RWPE2 (cell line): ENCODE results near the gene PROCA1.
"Not testable (repeated sequence)": the region's sequence is repeated elsewhere in the genome, so short reads cannot be mapped to it uniquely, and the experiment has no call there.

ENCODE experiments used
- ATAC-seq: fragments of 200-7000 bp; cut with Tn5 transposase; 3 replicates; pipeline ENCODE4 v1.9.1; 2021; ENCODE audit warnings: low read depth
- DNase-seq: peaks from one replicate; pipeline ENCODE4 v3.0.0-alpha.2; 2020; ENCODE audit warnings: low spot score
- H3K27ac ChIP-seq: fragments of 450-650 bp; 2 replicates; pipeline ENCODE4 v1.5.1; 2017; ENCODE audit warnings: mild to moderate bottlenecking; ENCODE audit not compliant: poor library complexity, severe bottlenecking
- H3K27me3 ChIP-seq: fragments of 250-450 bp; sonication (Bioruptor Pico); 2 replicates; pipeline ENCODE4 v1.5.1; 2021; ENCODE audit warnings: mild to moderate bottlenecking, moderate library complexity; ENCODE audit not compliant: insufficient read depth, poor library complexity, severe bottlenecking
- H3K36me3 ChIP-seq: fragments of 250-450 bp; sonication (Bioruptor Pico); 2 replicates; pipeline ENCODE4 v1.5.1; 2020; ENCODE audit warnings: low read depth, mild to moderate bottlenecking, moderate library complexity
- H3K4me1 ChIP-seq: fragments of 250-450 bp; sonication (Bioruptor Pico); 2 replicates; pipeline ENCODE4 v1.5.1; 2021; ENCODE audit warnings: mild to moderate bottlenecking, moderate library complexity; ENCODE audit not compliant: insufficient read depth, poor library complexity, severe bottlenecking
- H3K4me3 ChIP-seq: fragments of 250-450 bp; sonication (Bioruptor Pico); 2 replicates; pipeline ENCODE4 v1.5.1; 2021; ENCODE audit warnings: mild to moderate bottlenecking, moderate library complexity; ENCODE audit not compliant: severe bottlenecking
- H3K9me3 ChIP-seq: fragments of 250-450 bp; sonication (Bioruptor Pico); 2 replicates; pipeline ENCODE4 v1.5.1; 2021; ENCODE audit warnings: mild to moderate bottlenecking, moderate library complexity; ENCODE audit not compliant: severe bottlenecking
- TF ChIP-seq, protein P1 (sequence below): fragments of 450-650 bp; IDR thresholded peaks from one replicate; pipeline ENCODE4 v1.5.1; 2017; ENCODE audit warnings: mild to moderate bottlenecking, moderate library complexity; ENCODE audit not compliant: poor library complexity, severe bottlenecking

The PROCA1 gene

DNA sequence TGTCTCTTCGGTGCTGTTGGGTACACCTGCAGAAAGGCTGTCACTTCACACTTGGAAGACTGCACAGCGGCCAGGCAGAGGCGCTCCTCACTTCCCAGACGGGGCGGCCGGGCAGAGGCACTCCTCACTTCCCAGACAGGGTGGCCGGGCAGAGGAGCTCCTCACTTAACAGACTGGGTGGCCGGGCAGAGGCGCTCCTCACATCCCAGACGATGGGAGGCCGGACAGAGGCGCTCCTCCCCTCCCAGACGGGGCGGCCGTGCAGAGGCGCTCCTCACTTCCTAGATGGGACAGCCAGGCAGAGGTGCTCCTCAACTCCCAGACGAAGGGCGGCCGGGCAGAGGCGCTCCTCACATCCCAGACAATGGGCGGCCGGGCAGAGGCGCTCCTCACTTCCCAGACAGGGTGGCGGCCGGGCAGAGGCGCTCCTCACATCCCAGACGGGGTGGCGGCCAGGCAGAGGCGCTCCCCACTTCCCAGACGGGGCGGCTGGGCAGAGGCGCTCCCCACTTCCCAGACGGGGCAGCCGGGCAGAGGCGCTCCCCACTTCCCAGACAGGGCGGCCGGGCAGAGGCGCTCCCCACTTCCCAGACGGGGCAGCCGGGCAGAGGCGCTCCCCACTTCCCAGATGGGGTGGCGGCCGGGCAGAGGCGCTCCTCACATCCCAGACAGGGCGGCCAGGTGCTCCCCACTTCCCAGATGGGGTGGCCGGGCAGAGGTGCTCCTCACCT lies 52.8 kb downstream of the PROCA1 start:
- H3K36me3 ChIP-seq: peaks cover 31% of the 10 kb centered on the region
- not testable (repeated sequence) for DNase-seq, H3K9me3 ChIP-seq, H3K27ac ChIP-seq, H3K4me3 ChIP-seq, H3K27me3 ChIP-seq, H3K4me1 ChIP-seq, ATAC-seq

DNA sequence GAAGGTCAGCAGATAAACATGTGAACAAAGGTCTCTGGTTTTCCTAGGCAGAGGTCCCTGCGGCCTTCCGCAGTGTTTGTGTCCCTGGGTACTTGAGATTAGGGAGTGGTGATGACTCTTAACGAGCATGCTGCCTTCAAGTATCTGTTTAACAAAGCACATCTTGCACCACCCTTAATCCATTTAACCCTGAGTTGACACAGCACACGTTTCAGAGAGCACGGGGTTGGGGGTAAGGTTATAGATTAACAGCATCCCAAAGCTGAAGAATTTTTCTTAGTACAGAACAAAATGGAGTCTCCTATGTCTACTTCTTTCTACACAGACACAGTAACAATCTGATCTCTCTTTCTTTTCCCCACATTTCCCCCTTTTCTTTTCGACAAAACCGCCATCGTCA lies 53.3 kb downstream of the PROCA1 start:
- not testable (repeated sequence) for H3K27ac ChIP-seq, ATAC-seq, DNase-seq, H3K27me3 ChIP-seq, H3K4me1 ChIP-seq, H3K4me3 ChIP-seq, H3K9me3 ChIP-seq
- H3K36me3 ChIP-seq: peaks cover 27% of the 10 kb centered on the region

DNA sequence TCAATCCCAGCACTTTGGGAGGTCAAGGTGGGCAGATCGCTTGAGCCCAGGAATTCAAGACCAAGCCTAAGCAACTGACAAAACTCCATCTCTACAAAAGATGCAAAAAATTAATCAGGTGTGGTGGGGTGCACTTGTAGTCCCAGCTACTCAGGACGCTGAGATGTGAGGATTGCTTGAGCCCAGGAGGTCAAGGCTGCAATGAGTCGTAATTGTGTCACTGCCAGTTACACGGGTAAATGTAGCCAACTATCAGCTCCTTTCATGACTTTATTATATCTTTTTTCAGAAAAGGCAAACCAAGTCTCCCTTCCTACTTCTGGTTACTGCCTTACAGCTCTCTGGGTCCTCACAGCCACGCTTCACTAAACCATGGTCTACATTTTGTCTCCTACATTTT lies 53.9 kb downstream of the PROCA1 start:
- TF ChIP-seq, protein P1, sequence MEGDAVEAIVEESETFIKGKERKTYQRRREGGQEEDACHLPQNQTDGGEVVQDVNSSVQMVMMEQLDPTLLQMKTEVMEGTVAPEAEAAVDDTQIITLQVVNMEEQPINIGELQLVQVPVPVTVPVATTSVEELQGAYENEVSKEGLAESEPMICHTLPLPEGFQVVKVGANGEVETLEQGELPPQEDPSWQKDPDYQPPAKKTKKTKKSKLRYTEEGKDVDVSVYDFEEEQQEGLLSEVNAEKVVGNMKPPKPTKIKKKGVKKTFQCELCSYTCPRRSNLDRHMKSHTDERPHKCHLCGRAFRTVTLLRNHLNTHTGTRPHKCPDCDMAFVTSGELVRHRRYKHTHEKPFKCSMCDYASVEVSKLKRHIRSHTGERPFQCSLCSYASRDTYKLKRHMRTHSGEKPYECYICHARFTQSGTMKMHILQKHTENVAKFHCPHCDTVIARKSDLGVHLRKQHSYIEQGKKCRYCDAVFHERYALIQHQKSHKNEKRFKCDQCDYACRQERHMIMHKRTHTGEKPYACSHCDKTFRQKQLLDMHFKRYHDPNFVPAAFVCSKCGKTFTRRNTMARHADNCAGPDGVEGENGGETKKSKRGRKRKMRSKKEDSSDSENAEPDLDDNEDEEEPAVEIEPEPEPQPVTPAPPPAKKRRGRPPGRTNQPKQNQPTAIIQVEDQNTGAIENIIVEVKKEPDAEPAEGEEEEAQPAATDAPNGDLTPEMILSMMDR: no peak
- Histone ChIP-seq H3K27me3 (no peaks in the 10 kb centered on the region), H3K9me3 (no peaks in the 10 kb centered on the region), H3K4me1 (peaks cover under 1% of the 10 kb centered on the region), H3K4me3 (no peak overlapping the region), H3K36me3 (peaks cover 24% of the 10 kb centered on the region), H3K27ac (no peak overlapping the region)
- ATAC-seq (no peak), DNase-seq (no peak)

DNA sequence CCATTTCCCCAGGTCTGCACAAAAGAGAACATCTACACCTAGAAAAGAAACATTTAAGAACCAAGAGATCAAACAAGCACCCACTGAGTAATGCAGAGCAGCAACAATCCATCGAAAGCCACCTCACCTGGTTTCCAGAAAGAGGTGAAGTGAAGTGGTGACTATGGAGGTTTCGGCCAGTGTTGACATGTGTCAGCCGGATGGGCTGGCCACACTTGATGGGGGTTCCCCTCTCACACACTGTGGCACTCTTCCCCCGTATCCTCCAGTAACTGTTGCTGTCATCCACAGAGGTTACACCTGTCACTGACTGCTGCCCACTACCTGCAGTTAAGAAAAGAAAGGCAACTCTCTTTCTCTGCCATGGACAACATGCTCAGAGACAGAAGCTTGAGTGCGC lies 56.5 kb downstream of the PROCA1 start:
- TF ChIP-seq, protein P1: no peak
- Histone ChIP-seq H3K4me1 (no peaks in the 10 kb centered on the region), H3K27me3 (no peaks in the 10 kb centered on the region), H3K4me3 (no peak overlapping the region), H3K27ac (no peak overlapping the region), H3K9me3 (no peaks in the 10 kb centered on the region), H3K36me3 (peaks cover 47% of the 10 kb centered on the region)
- ATAC-seq (no peak), DNase-seq (no peak)
